Hematopoietic multipotent progenitor cell treated with erythropoietin and hydrocortisone succinate and interleukin-3 and kit ligand, for 4 days (in vitro differentiated cells): ENCODE results near the gene SH2D3A.
"Not testable (repeated sequence)": the region's sequence is repeated elsewhere in the genome, so short reads cannot be mapped to it uniquely, and the experiment has no call there.

Experiments
- DNase-seq: peaks from one replicate; pipeline ENCODE4 v3.0.0-alpha.2; 2015

The SH2D3A gene

GRCh38 chr19:6788896-6789295, 21.7 kb upstream of the SH2D3A start:
- DNase-seq: no peak

DNA sequence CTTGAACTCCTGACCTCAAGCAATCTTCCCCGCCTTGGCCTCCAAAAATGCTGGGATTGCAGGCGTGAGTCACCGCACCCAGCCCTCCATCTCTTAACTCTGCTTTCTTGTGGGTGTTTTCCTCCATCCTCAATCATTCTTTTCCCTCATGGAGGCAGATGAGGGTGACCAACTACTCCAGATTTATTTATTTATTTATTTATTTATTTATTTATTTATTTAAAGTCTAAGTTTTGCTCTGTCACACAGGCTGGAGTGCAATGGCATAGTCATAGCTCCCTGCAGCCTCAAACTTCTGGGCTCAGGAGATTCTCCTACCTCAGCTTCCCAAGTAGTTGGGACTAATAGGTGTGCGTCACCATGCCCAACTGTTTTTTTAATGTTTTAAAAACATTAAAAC, 20.2 kb upstream of the SH2D3A start:
- no peak for DNase-seq

DNA sequence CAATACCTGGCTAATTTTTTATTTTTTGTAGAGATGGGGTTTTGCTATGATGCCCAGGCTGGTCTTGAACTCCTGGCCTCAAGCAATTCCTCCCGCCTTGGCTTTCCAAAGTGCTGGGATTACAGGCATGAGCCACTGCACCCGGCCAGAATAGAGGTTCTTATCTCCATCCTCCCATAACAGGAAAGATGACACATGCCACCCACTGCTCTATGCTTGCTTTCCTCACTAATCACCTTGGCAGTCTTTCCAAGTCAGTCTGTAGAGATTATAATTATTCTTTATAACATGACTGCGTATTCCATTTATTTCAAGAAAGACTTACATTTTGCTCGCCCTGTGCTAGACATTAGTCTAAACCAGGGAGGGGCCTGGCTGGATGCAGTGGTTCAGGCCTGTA, 12.0 kb upstream of the SH2D3A start:
- DNase-seq: peak; percentile 43

DNA sequence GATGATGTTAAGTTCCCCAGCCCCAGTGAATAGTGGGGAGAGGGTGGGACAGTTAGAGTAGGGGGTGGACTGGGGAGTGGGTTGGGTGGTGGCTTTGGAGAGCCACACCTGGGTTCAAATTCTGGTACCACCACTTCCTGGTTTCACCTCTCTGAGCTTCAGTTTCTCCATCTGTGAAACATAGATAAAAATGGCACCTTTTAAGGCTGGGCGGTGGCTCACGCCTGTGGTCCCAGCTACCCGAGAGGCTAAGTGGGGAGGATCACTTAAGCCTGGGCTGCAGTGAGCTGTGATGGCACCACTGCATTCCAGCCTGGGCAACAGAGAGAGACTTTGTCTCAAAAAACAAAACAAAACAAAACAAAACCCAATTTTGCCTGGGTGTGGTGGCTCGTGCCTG, 11.2 kb upstream of the SH2D3A start:
- peak; percentile 71 for DNase-seq

DNA sequence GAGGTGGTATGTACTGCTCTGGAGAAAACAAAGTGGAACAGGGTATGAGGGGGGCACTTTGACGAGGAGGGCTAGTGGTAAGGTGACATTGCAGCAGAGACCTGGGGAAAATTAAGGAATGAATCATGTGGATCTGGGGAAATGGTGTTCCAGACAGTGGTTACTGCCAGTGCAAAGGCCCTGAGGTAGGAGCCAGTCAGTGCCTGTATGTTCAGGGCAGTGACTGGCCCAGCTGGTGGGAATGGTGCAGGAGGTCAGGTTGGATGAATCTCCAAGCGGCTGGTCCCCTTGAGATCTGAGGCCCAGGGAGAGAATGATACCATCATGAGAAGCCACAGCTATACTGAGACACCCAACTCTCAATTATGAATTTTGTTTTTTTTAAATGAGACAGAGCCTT, 10.2 kb upstream of the SH2D3A start:
- DNase-seq: no peak

GRCh38 chr19:6776999-6777398, 9.8 kb upstream of the SH2D3A start:
- no peak for DNase-seq

DNA sequence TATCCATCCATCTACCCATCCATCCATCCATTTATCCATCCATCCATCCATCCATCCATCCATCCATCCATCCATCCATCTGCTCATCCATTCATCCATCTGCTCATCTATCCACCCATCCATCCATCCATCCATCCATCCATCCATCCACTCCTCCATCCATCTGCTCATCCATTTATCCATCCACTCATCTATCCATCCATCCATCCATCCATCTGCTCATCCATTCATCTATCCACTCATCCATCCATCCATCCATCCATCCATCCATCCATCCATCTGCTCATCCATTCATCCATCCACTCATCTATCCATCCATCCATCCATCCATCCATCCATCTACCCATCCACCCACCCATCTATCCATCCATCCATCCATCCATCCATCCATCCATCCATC, 8.8 kb upstream of the SH2D3A start:
- not testable (repeated sequence) for DNase-seq

DNA sequence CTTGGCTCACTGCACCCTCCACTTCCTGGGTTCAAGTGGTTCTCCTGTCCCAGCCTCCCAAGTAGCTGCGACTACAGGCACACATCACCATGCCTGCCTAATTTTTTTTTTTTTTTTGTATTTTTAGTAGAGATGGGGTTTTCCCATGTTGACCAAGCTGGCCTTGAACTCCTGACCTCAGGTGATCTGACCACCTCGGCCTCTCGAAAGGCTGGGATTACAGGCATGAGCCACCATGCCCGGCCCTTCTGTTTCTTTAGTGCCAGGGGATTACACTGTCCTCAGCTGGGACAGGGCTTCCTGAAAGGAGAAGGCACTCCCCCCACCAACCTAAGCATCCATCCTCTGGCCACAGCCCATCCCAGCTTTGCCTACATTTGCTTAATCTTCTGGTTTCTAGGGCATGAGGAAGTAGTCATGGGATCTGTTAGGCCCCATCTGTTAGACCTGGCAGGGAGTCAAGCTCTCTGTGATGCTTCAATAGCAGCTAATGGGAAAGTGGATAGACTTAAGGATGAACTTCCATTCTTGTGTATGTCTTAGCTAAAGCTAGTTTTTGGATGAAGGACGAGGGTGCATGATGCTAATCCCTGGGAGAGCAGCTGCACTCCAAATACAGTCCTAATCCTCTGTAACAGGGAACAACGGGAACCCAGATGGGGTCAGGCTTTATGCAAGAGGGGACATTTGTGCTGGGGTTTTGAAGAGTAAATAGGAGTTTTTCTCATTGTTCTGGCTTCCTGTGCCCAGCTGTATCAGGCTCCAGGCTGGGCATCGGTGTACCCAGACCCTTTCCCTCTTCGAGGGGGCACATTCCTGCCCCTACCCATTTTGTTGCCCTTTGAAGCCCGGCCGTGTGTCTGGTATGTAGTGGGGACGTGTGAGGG, 7.8 kb upstream of the SH2D3A start:
- peak; percentile 80 for DNase-seq

- DNase-seq: peak; percentile 80
These were observed 6.2 kb upstream of the SH2D3A start for GRCh38 chr19:6773323-6773931.

DNA sequence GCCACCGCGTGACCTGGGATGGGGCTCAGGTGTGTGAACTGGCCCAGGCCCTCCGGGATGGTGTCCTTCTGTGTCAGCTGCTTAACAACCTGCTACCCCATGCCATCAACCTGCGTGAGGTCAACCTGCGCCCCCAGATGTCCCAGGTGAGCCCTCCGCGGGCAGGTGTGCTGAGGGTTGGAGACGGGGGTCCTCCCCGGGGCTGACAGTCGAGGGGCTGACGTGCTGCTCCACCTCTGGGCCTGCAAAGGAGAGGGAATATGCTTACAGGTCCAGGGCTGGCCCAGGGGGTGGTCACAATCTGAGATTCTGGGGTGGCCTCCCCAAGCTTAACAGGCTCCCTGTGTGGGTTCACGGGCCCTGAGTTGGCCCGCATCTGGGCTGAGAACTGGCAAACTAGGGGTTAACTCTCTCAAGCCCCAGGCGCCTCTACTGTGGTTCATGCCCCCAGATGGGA, 5.7 kb upstream of the SH2D3A start:
- DNase-seq: no peak

DNA sequence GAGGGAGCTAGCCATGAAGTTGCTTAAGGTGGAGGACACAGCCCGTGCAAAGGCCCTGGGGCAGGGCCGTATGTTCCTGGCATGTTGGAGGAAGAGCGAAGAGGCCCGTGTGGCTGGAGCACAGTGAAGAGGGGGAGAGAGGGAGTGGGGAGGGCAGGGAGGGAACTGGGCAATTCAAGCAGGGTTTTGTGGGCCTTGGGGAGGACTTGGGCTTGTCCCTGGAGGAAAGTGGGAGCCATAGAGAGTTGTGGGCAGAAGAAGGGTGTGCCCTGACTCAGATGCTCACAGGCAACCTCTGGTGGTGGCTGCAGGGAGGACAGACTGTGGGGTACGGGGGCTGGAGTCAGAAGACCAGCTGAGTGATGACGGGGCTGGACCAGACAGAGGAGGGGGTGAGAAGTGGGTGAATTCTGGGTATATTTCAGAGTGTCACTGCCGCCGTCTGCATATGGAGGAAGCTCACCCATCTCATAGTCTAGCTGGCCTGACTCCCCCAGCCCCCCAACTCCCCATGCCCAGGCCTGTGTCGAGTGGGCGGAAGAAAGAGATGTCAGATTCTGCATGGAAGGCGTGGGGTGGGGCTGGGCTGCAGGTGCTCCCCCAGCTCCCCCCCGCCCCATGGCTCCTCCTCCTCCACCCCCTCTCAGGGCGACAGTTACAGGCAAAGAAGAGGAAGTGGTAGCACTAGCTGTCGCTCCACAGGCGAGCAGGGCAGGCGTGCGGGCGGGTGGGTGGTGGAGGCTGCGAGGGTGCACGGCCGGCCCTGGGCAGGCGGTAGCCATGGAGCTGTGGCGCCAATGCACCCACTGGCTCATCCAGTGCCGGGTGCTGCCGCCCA, 5.0 kb upstream of the SH2D3A start, which contains the start of gene VAV1:
TSS of gene VAV1 (plus strand) at position 681 of the 838 bp plus-strand sequence. CDS start at position 781, 100 bp downstream.
- peak; percentile 96 for DNase-seq

GRCh38 chr19:6771648-6772027, 4.4 kb upstream of the SH2D3A start:
- DNase-seq: not testable (repeated sequence)

GRCh38 chr19:6769006-6769619, 1.9 kb upstream of the SH2D3A start:
- DNase-seq: peak; percentile 58

GRCh38 chr19:6768236-6768785, 1.1 kb upstream of the SH2D3A start:
- no peak for DNase-seq

DNA sequence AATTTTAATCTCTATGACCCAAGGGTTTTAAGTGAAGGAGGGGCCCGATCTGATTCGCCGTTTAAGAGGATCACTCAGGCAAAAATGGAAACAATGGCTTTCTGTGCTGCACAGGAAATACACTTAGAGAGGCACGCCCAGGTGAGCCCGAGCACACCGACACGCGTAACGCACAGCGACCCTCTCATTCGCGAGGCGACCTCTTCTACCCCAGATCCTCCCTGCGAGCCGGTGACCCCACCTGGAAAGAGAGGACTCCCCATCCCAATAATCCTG, 216 bp downstream of the SH2D3A start:
- peak; percentile 55 for DNase-seq

GRCh38 chr19:6766357-6767080, 716 bp downstream of the SH2D3A start:
- no peak for DNase-seq

GRCh38 chr19:6765738-6766356, 1.4 kb downstream of the SH2D3A start:
- DNase-seq: no peak

DNA sequence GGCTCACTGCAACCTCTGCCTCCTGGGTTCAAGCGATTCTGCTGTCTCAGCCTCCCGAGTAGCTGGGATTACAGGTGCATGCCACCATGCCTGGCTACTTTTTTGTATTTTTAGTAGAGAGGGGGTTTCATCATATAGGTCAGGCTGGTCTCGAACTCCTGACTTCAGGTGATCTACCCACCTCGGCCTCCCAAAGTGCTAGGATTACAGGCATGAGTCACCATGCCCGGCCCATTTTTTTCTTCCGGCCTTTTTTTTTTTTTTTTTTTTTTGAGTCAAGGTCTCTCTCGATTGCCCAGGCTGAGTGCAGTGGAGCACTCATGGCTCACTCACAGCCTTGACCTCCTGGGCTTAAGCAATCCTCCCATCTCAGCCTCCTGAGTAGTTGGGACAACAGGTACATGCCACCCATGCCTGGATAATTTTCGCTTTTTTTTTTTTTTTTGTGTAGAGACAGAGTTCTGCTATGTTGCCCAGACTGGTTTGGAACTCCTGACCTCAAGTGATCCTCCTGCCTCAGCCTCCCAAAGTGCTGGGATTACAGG, 4.9 kb downstream of the SH2D3A start:
- not testable (repeated sequence) for DNase-seq

- peak; percentile 67 for DNase-seq
These were observed 6.1 kb downstream of the SH2D3A start for GRCh38 chr19:6761053-6761676.

DNA sequence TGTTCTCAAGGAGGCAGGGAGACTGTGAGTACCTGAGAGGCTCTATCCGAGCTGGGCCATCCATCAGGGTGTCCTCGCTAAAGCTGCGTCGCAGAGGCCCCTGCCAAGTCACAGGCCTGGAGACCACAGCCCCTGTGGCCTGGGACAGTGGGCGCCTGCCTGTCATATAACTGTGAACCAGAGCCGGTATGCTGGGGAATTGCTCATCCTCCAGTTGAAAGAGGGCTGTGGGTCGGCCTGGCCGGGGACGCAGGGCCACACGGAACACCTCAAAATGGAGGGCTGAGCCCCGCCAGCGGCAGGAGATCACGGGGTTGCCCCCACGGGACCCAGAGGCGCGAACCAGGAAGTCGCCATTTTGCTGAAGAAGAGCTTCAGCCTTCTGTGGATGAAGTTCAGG, 6.6 kb downstream of the SH2D3A start:
- DNase-seq: no peak
